Cardiac muscle cell (in vitro differentiated cells and primary cell): ENCODE measurements around the gene NPLOC4. TPM values are rescaled to one million over a fixed set of nuclear protein-coding genes. Genes with fewer than 3 reads are reported as not detected.

Experiments
- DNase-seq, 2 donors: peaks; one replicate each; pipeline versions ENCODE4 v3.0.0 to v3.0.0-alpha.2; 2010 to 2017; ENCODE audit warnings: low read depth in 1 of 2, low spot score in 1 of 2
- H3K27ac ChIP-seq: fragments of 200-600 bp; sonication (generic); 2 replicates; pipeline ENCODE4 v1.5.1; 2016
- H3K27me3 ChIP-seq: fragments of 200-600 bp; sonication (generic); 2 replicates; pipeline ENCODE4 v1.6.0; 2016; ENCODE audit warnings: control low read depth
- H3K36me3 ChIP-seq: fragments of 200-600 bp; sonication (generic); 2 replicates; pipeline ENCODE4 v1.5.1; 2016; ENCODE audit warnings: control low read depth
- H3K4me1 ChIP-seq: fragments of 200-600 bp; sonication (generic); 2 replicates; pipeline ENCODE4 v1.8.1; 2017; ENCODE audit warnings: low read depth, mild to moderate bottlenecking, mixed run types
- H3K4me3 ChIP-seq: fragments of 200-600 bp; sonication (generic); 2 replicates; pipeline ENCODE4 v1.5.1; 2016; ENCODE audit warnings: mild to moderate bottlenecking
- H3K9me3 ChIP-seq: fragments of 200-600 bp; sonication (generic); 2 replicates; pipeline ENCODE4 v1.5.1; 2017; ENCODE audit warnings: low read depth, mild to moderate bottlenecking, control low read depth
- polyA plus RNA-seq: library from polyadenylated mRNA; unstranded; fragments of >200 nt; fragmentation: Nextera tagmentation; extraction: Ambion mirVana; gene quantifications from 2 replicates; pipeline ENCODE4 v1.2.1, GENCODE V29; 2016
- total RNA-seq: library from RNA; depleted of rRNA; stranded (reverse); fragments of >200 nt; gene quantifications from 2 replicates; pipeline ENCODE4 v1.2.3, GENCODE V29; 2016
- TF ChIP-seq, protein P1 (sequence below): IDR thresholded peaks from 2 replicates; pipeline ENCODE4 v1.5.1; 2012; ENCODE audit warnings: low read depth, mild to moderate bottlenecking, low read length

The NPLOC4 gene
- total and polyA plus RNA-seq, 2 experiments from 2014 or later, result 51.5 to 53.8 TPM

GRCh38 chr17:81529437-81529803 is 107.5 kb downstream of the NPLOC4 start:
- Histone ChIP-seq H3K27ac (no peak overlapping the region), H3K4me3 (no peak overlapping the region), H3K27me3 (no peaks in the 10 kb centered on the region), H3K36me3 (no peaks in the 10 kb centered on the region), H3K9me3 (no peaks in the 10 kb centered on the region), H3K4me1 (no peaks in the 10 kb centered on the region)
- DNase-seq, result no peak
- TF ChIP-seq, protein P1, sequence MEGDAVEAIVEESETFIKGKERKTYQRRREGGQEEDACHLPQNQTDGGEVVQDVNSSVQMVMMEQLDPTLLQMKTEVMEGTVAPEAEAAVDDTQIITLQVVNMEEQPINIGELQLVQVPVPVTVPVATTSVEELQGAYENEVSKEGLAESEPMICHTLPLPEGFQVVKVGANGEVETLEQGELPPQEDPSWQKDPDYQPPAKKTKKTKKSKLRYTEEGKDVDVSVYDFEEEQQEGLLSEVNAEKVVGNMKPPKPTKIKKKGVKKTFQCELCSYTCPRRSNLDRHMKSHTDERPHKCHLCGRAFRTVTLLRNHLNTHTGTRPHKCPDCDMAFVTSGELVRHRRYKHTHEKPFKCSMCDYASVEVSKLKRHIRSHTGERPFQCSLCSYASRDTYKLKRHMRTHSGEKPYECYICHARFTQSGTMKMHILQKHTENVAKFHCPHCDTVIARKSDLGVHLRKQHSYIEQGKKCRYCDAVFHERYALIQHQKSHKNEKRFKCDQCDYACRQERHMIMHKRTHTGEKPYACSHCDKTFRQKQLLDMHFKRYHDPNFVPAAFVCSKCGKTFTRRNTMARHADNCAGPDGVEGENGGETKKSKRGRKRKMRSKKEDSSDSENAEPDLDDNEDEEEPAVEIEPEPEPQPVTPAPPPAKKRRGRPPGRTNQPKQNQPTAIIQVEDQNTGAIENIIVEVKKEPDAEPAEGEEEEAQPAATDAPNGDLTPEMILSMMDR, result no peak

- H3K9me3 ChIP-seq, result no peaks in the 10 kb centered on the region
- DNase-seq, result no peak
- no peak overlapping the region for H3K4me3 ChIP-seq
- no peaks in the 10 kb centered on the region for H3K4me1 ChIP-seq
- no peaks in the 10 kb centered on the region for H3K27me3 ChIP-seq
- TF ChIP-seq, protein P1, result no peak
- no peak overlapping the region for H3K27ac ChIP-seq
- H3K36me3 ChIP-seq, result no peaks in the 10 kb centered on the region
Measured at GRCh38 chr17:81528651-81529436, 108.1 kb downstream of the NPLOC4 start.

DNA sequence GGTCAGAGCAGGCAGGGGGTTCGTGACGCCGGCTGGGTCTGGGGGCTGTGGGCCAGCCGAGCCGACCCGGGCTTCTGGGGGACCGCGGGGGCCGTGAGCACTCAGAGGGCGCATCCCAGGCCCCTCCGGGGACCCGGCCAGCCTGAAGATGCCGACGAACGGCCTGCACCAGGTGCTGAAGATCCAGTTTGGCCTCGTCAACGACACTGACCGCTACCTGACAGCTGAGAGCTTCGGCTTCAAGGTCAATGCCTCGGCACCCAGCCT is 108.6 kb downstream of the NPLOC4 start:
- H3K4me1 ChIP-seq, result peaks cover 5% of the 10 kb centered on the region
- no peak overlapping the region for H3K4me3 ChIP-seq
- no peaks in the 10 kb centered on the region for H3K36me3 ChIP-seq
- no peak overlapping the region for H3K27ac ChIP-seq
- TF ChIP-seq, protein P1, result no peak
- DNase-seq, result no peak
- no peaks in the 10 kb centered on the region for H3K27me3 ChIP-seq
- no peaks in the 10 kb centered on the region for H3K9me3 ChIP-seq

DNA sequence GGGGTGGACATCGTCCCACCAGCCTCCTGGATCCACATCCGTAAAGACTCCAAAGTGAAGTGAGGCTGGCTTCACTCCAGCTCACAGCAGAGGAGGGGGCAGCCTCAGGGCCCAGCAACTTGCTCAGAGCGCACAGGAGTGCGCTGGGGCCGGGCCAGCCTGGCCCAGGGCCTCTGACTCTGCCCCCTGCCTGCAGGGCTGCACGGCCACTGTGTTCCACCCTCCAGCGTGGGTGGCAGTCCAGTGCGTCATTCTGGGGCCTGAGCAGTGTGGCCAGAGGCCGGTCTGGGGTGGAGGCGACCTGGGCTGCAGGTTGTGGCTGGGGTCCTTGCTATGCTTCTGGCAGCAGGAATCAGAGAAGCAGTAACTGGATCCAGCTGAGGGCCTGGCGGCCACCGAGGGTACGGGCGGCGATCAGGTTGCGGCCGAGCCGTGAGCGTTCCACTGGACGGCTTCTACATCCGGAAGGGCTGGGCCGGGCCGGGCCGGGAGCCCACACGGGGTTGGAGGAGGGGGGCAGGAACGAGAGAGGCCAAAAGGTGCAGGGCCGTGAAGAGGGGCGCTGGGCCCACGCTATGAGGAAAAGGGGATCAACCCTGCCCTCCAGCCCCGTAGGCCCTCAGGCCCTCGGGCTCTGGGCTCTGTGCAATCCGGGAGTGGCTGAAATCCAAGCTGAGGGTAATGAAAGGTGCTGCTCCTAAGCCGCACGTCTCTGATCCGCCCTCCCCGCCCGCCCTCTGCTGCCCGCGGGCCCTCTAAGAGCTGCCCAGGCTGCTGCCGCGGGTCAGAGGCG is 109.1 kb downstream of the NPLOC4 start, which contains the start of gene FSCN2:
TSS of gene FSCN2 (plus strand) at position 787 of the 793 bp plus-strand sequence. CDS start 155 bp downstream, outside the sequence.
- TF ChIP-seq, protein P1, result peak; percentile 30
- Histone ChIP-seq H3K4me1 (peaks cover 6% of the 10 kb centered on the region), H3K27ac (no peak within 1 kb of the TSS), H3K36me3 (no peaks in the 10 kb centered on the region), H3K27me3 (no peaks in the 10 kb centered on the region), H3K9me3 (no peaks in the 10 kb centered on the region), H3K4me3 (no peak within 1 kb of the TSS)
- DNase-seq, result peak in 1 of 2 donors; percentile 30

DNA sequence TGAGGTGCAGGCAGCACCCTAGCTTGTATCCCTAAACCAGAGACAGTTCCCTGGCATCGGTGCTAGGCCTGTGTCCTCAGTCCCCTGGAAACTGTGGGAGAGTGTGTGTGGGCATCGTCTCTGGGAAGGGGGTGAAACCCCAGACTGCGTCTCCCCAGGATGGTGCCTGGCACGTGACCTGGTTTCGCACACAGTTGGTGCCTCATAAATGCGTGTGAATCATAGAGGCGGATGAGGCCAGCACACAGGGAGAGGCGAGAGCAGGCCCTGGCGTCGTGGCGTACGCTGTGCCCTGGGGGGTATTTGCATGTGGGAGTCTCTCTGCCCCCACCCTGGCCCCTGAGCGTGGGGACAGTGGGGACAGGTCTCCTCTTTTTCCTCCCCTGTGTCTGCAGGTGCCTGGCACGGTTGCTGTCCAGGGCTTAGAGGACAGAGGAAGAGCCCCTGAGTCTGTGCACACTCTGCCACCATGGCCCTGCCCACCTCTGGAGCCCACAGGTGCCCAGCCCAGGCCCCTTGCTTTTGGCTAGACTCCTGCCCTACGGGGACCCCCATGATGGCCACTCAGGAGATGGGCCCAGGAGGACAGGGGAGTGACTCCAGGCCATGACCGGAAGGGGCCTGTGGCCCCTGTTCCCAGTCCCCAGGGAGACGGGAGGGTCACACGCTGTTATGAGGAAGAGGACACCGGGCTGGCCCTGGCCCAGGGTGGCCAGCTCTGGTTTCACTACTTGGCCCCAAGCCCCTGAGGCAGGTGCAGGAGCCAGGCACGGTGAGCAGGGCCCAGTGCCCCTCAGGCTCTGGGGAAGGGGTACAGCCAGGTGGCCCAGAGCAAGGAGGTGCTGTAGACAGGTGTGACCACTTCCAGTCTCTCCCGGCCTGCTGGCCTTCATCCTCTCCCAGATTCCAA is 110.0 kb downstream of the NPLOC4 start:
- H3K36me3 ChIP-seq, result no peaks in the 10 kb centered on the region
- H3K27me3 ChIP-seq, result no peaks in the 10 kb centered on the region
- no peak overlapping the region for H3K4me3 ChIP-seq
- no peaks in the 10 kb centered on the region for H3K9me3 ChIP-seq
- no peak overlapping the region for H3K27ac ChIP-seq
- peaks cover 6% of the 10 kb centered on the region for H3K4me1 ChIP-seq
- TF ChIP-seq, protein P1, result no peak
- DNase-seq, result no peak
